ENCODE measurements around the gene PEX6. TPM values are rescaled to one million over a fixed set of nuclear protein-coding genes. Genes with fewer than 3 reads are reported as not detected.

The PEX6 gene
- total and polyA plus RNA-seq, 2 of the 13 experiments (the other 11 are each of a cell fraction or from before 2014, with no cell fraction given), result 5.1 to 6.7 TPM

DNA sequence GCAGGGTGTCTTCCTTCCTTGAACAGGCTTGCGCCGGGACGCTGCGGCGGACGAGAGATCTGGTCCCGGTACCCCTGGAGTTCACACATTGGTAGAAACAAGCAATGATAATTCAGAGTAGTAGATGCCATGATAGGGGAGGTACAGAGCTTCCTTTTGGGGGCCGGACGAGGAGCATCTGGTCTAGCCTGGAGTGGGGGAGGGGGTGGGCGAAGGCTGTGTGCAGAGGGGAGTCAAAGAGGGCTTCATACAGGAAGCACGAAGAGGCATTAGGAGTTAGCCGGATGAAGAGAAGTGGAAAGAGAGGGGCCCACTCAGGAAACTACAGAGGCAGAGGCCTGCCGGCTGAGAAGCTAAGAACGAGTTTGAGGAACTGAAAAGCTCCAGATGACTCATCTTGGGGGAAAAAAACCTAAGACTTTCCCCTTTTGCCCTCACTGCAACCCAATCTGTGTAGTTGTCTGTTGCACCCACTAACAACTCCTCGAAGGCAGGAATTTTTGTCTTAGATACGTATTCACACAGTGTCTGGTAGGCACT, 49.1 kb downstream of the PEX6 start (continued):
- TF ChIP-seq ZNF607 (CRISPR knock-in tag; IDR thresholded peaks at IDR 0.05; ENCODE audit: borderline replicate concordance), result no peak
- TF ChIP-seq, protein P1, sequence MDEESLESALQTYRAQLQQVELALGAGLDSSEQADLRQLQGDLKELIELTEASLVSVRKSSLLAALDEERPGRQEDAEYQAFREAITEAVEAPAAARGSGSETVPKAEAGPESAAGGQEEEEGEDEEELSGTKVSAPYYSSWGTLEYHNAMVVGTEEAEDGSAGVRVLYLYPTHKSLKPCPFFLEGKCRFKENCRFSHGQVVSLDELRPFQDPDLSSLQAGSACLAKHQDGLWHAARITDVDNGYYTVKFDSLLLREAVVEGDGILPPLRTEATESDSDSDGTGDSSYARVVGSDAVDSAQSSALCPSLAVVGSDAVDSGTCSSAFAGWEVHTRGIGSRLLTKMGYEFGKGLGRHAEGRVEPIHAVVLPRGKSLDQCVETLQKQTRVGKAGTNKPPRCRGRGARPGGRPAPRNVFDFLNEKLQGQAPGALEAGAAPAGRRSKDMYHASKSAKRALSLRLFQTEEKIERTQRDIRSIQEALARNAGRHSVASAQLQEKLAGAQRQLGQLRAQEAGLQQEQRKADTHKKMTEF (CRISPR knock-in tag; IDR thresholded peaks at IDR 0.05), result no peak
- TF ChIP-seq STAG1 (CRISPR knock-in tag; IDR thresholded peaks at IDR 0.05), result no peak
- no peak for TF ChIP-seq THYN1 (CRISPR knock-in tag; IDR thresholded peaks at IDR 0.05; ENCODE audit: borderline replicate concordance, low read depth)
- TF ChIP-seq, protein P2, sequence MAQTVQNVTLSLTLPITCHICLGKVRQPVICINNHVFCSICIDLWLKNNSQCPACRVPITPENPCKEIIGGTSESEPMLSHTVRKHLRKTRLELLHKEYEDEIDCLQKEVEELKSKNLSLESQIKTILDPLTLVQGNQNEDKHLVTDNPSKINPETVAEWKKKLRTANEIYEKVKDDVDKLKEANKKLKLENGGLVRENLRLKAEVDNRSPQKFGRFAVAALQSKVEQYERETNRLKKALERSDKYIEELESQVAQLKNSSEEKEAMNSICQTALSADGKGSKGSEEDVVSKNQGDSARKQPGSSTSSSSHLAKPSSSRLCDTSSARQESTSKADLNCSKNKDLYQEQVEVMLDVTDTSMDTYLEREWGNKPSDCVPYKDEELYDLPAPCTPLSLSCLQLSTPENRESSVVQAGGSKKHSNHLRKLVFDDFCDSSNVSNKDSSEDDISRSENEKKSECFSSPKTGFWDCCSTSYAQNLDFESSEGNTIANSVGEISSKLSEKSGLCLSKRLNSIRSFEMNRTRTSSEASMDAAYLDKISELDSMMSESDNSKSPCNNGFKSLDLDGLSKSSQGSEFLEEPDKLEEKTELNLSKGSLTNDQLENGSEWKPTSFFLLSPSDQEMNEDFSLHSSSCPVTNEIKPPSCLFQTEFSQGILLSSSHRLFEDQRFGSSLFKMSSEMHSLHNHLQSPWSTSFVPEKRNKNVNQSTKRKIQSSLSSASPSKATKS (CRISPR knock-in tag; IDR thresholded peaks at IDR 0.05), result no peak
- no peak for TF ChIP-seq REXO4 (CRISPR knock-in tag; IDR thresholded peaks at IDR 0.05; ENCODE audit: borderline replicate concordance)
- TF ChIP-seq, protein P3, sequence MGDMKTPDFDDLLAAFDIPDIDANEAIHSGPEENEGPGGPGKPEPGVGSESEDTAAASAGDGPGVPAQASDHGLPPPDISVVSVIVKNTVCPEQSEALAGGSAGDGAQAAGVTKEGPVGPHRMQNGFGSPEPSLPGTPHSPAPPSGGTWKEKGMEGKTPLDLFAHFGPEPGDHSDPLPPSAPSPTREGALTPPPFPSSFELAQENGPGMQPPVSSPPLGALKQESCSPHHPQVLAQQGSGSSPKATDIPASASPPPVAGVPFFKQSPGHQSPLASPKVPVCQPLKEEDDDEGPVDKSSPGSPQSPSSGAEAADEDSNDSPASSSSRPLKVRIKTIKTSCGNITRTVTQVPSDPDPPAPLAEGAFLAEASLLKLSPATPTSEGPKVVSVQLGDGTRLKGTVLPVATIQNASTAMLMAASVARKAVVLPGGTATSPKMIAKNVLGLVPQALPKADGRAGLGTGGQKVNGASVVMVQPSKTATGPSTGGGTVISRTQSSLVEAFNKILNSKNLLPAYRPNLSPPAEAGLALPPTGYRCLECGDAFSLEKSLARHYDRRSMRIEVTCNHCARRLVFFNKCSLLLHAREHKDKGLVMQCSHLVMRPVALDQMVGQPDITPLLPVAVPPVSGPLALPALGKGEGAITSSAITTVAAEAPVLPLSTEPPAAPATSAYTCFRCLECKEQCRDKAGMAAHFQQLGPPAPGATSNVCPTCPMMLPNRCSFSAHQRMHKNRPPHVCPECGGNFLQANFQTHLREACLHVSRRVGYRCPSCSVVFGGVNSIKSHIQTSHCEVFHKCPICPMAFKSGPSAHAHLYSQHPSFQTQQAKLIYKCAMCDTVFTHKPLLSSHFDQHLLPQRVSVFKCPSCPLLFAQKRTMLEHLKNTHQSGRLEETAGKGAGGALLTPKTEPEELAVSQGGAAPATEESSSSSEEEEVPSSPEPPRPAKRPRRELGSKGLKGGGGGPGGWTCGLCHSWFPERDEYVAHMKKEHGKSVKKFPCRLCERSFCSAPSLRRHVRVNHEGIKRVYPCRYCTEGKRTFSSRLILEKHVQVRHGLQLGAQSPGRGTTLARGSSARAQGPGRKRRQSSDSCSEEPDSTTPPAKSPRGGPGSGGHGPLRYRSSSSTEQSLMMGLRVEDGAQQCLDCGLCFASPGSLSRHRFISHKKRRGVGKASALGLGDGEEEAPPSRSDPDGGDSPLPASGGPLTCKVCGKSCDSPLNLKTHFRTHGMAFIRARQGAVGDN (CRISPR knock-in tag; IDR thresholded peaks at IDR 0.05), result no peak
- TF ChIP-seq, protein P4, sequence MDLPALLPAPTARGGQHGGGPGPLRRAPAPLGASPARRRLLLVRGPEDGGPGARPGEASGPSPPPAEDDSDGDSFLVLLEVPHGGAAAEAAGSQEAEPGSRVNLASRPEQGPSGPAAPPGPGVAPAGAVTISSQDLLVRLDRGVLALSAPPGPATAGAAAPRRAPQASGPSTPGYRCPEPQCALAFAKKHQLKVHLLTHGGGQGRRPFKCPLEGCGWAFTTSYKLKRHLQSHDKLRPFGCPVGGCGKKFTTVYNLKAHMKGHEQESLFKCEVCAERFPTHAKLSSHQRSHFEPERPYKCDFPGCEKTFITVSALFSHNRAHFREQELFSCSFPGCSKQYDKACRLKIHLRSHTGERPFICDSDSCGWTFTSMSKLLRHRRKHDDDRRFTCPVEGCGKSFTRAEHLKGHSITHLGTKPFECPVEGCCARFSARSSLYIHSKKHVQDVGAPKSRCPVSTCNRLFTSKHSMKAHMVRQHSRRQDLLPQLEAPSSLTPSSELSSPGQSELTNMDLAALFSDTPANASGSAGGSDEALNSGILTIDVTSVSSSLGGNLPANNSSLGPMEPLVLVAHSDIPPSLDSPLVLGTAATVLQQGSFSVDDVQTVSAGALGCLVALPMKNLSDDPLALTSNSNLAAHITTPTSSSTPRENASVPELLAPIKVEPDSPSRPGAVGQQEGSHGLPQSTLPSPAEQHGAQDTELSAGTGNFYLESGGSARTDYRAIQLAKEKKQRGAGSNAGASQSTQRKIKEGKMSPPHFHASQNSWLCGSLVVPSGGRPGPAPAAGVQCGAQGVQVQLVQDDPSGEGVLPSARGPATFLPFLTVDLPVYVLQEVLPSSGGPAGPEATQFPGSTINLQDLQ (CRISPR knock-in tag; IDR thresholded peaks at IDR 0.05), result no peak
- no peak for TF ChIP-seq SRSF4 (IDR thresholded peaks at IDR 0.05; ENCODE audit: low read depth, low read length, poor library complexity, severe bottlenecking)
- peak; percentile 10; the same call in 1 of the 2 replicates for TF ChIP-seq NCOR1 (IDR thresholded peaks at IDR 0.05; ENCODE audit: borderline replicate concordance, low read length)
- TF ChIP-seq MEF2D (CRISPR knock-in tag; IDR thresholded peaks at IDR 0.05), result no peak
- no peak for TF ChIP-seq ZNF451 (CRISPR knock-in tag; IDR thresholded peaks at IDR 0.05)

All from HepG2 (cell line).